Retinal pigment epithelial cell (primary cell): ENCODE results near the gene MCF2L.
"Not testable (repeated sequence)": the region's sequence is repeated elsewhere in the genome, so short reads cannot be mapped to it uniquely, and the experiment has no call there.

Experiments used
- DNase-seq: peaks from one replicate; pipeline ENCODE4 v3.0.0-alpha.2; 2010; ENCODE audit warnings: low read depth
- H3K4me3 ChIP-seq: 2 replicates; pipeline ENCODE4 v1.5.1; 2011; ENCODE audit warnings: mild to moderate bottlenecking, low read length, control low read depth, moderate library complexity
- CTCF ChIP-seq: conservative IDR thresholded peaks from 2 replicates; pipeline ENCODE4 v1.5.1; 2011; ENCODE audit warnings: low read depth, low read length, control low read depth, inconsistent platforms

Gene MCF2L

GRCh38 chr13:113105032-113105920 lies 136.3 kb downstream of the MCF2L start, which contains the start of gene F7:
Gene F7 (plus strand): TSS chr13:113105791. CDS start chr13:113105842, 51 bp downstream.
- DNase-seq: no peak
- TF ChIP-seq CTCF: no peak
- no peak within 1 kb of the TSS for H3K4me3 ChIP-seq

DNA sequence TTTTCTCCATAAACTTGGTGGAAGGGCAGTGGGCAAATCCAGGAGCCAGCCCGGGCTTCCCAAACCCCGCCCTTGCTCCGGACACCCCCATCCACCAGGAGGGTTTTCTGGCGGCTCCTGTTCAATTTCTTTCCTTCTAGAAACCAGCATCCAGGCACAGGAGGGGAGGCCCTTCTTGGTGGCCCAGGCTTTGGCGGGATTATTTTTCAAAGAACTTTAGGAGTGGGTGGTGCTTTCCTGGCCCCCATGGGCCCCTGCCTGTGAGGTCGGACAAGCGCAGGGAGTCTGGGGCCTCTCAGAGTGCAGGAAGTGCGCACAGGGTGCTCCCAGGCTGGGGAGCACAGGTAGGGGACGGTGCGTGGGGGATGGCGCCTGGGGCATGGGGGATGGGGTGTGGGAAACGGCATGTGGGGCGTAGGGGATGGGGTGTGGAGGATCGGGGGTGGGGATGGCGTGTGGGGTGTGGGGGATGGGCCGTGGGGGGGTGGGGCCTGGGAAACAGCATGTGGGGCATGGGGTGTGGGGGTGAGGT lies 137.0 kb downstream of the MCF2L start:
- no peak overlapping the region for H3K4me3 ChIP-seq
- no peak for DNase-seq
- no peak for TF ChIP-seq CTCF

- no peak for TF ChIP-seq CTCF
- no peak overlapping the region for H3K4me3 ChIP-seq
- DNase-seq: no peak
Observed at GRCh38 chr13:113106711-113107351, 137.8 kb downstream of the MCF2L start.

GRCh38 chr13:113108521-113108920 lies 139.5 kb downstream of the MCF2L start:
- not testable (repeated sequence) for DNase-seq

DNA sequence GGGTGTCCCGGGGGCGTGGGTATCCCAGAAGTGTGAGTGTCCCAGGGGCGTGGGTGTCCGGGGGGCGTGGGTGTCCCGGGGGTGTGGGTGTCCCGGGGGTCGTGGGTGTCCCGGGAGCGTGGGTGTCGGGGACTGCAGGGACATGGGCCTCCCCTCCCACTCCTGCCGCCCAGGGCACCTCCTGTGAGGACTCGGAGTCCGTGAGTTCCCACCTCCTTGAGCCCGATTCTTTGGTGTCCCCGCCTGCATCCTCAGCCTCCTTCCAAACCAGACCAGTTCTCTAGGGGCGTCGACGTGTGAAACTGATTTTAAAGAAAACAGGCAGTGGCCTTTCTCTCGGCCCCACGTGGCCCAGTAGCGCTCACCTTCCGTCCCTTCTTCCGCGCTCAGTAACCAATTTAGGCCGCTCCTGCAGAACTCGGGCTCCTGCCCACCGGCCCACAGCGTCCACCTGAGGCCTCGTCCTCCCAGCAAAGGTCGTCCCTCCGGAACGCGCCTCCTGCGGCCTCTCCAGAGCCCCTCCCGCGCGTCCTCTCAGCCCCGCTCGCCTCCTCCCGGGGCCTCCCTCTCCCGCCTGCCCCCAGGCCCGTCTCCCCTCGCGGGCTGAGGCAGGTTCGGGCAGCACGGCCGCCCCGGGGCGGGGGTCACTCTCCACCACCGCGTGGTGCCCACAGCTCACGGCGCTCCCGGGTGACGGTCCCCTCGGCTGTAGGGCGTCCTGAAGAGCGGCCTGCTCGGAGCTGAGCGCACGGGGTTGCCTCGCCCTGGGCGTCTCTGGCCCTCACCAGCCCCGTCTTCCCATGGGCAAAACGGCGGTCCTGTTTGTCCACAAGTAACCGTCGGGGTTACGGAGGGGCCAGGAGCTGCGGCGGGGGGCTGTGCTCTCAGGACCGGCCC lies 140.4 kb downstream of the MCF2L start:
- no peak for TF ChIP-seq CTCF
- no peak for DNase-seq
- no peak overlapping the region for H3K4me3 ChIP-seq

More at GRCh38 chr13:113108521-113108920, 139.5 kb downstream of the MCF2L start:
- H3K4me3 ChIP-seq: not testable (repeated sequence)

DNA sequence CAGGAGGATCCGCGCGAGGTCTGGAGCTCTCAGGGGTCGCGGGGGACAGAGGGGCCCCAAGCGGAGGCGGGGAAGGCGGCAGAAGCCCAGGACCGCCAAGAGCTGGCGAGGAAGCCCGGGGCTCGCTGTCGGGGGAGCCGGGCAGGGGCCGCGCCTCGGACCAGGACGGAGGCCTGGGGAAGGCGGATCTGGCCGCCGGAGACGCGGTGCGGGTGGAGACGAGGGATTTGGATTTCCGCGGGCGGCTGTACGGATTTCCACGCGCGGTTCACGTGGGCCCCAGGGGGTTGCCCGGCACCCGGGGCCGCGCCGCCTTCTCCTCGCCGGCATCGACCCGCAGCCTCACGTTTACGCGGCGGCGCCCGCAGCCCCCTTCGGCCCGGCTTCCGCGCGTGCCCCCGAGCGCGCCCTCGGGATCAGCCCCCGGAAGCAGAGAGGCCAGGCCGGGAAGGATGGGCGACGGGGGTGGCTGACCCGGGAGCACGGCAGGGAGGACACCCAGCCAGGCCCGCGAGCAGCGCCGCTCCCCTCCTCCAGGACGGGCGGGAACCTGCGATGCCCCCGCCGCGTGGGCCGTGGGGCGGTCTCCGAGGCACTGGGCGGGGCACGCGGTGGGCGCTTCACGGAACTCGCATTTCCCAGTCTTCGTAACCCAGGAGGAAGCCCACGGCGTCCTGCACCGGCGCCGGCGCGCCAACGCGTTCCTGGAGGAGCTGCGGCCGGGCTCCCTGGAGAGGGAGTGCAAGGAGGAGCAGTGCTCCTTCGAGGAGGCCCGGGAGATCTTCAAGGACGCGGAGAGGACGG lies 141.2 kb downstream of the MCF2L start:
- H3K4me3 ChIP-seq: no peak overlapping the region
- DNase-seq: no peak
- TF ChIP-seq CTCF: no peak
